Breast epithelium (tissue), 4 donors: ENCODE results near the gene POLR2E. TPM values are rescaled to one million over a fixed set of nuclear protein-coding genes. Genes with fewer than 3 reads are reported as not detected.

Source experiments
- DNase-seq, 2 donors: peaks; one replicate each; pipeline ENCODE4 v3.0.0-alpha.2; 2019; ENCODE audit warnings: low spot score in 2 of 2
- H3K27ac ChIP-seq, 2 donors: fragments of 200-600 bp; sonication (generic) in 1 of 2; one replicate each; pipeline ENCODE4 v1.5.1; 2016 to 2019; ENCODE audit warnings: mild to moderate bottlenecking in 1 of 2
- H3K27me3 ChIP-seq, 2 donors: fragments of 200-600 bp; sonication (generic) in 1 of 2; one replicate each; pipeline versions ENCODE4 v1.5.1 to v1.6.0; 2017 to 2019; ENCODE audit warnings: control low read depth in 1 of 2, mild to moderate bottlenecking in 1 of 2
- H3K36me3 ChIP-seq: fragments of 200-600 bp; one replicate; pipeline ENCODE4 v1.5.1; 2019
- H3K4me1 ChIP-seq, 2 donors: fragments of 200-600 bp; sonication (generic); one replicate each; pipeline ENCODE4 v1.5.1; 2016 to 2019; ENCODE audit warnings: control low read depth in 1 of 2
- H3K4me3 ChIP-seq, 3 donors: fragments of 200-600 bp; sonication (generic); 1 replicate in 2 of 3; 2 replicates in 1 of 3; pipeline ENCODE4 v1.5.1; 2016 to 2019; ENCODE audit warnings: mild to moderate bottlenecking in 3 of 3, moderate library complexity in 2 of 3
- H3K9me3 ChIP-seq, 2 donors: fragments of 200-600 bp; sonication (generic) in 1 of 2; one replicate each; pipeline ENCODE4 v1.5.1; 2016 to 2019; ENCODE audit warnings: control low read depth in 1 of 2
- POLR2A ChIP-seq: fragments of 450-650 bp; IDR thresholded peaks from one replicate; pipeline ENCODE4 v1.6.1; 2016; ENCODE audit warnings: antibody characterized with exemption, mild to moderate bottlenecking, moderate library complexity
- POLR2AphosphoS5 ChIP-seq, 3 donors: sonication (generic); formaldehyde crosslinking; IDR thresholded peaks; one replicate each; pipeline ENCODE4 v1.6.1; 2017; ENCODE audit warnings: antibody characterized with exemption in 3 of 3
- intact Hi-C: fragments of 100-400 bp; cut with DNase I; formaldehyde crosslinking; loops from one replicate; pipeline ENCODE4 v1.15.1; 2023; ENCODE audit warnings: low total_unique reads
- total RNA-seq, 3 donors: library from RNA; depleted of rRNA; stranded (reverse); fragments of >200 nt; gene quantifications; one replicate each; pipeline ENCODE4 v1.1.0, GENCODE V29; 2016
- TF ChIP-seq, protein P1 (sequence below), 3 donors: fragments of 450-650 bp; IDR thresholded peaks; one replicate each; pipeline ENCODE4 v1.5.1; 2016 to 2017; ENCODE audit warnings: antibody characterized with exemption in 3 of 3, mild to moderate bottlenecking in 3 of 3, moderate library complexity in 3 of 3

Gene POLR2E
- total RNA-seq, 3 donors from 2014 or later = 65.9 to 175 (median 89.1) TPM

DNA sequence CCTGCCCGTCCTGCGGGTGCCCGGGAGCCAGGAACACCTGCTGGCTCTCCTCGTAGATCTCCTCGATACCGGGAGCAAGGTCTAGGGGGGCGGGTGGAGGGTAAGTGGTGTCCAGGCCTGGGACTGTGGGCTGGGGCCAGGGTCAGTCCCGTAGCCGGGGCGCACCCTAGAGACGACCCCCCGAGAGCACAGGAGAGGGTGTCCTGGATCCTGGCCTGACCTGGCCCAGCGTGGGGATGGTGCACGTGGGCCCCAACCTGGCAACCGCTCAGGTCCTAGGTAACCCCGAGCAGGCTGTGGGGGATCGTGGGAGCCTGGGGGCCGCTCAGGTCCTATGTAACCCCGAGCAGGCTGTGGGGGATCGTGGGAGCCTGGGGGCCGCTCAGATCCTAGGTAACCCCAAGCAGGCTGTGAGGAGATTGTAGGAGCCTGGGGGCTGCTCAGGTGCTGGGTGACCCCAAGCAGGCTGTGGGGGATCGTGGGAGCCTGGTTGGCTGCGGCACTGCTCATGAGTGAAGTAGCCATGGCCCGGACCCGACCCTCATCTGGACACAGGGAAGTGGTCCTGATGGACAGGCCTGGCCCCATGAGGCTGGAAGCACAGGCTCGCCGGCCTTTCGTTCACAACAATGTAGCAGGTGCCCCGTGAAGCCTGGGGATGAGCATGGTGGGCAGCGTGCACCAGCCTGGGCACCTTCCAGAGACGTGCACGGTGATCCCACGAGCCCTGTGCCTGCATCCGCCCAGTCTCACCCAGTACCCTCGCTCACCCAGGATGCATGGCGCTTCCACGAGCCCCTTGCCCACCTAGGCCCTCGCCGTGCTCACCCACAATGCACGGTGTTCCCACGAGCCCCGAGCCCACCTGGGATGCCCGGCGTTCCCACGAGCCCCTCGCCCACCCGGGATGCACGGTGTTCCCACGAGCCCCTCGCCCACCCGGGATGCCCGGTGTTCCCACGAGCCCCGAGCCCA, 14.8 kb upstream of the POLR2E start:
- no peak overlapping the region for H3K4me3 ChIP-seq
- intact Hi-C loops = no loop called here
- no peak for DNase-seq
- TF ChIP-seq, protein P1, sequence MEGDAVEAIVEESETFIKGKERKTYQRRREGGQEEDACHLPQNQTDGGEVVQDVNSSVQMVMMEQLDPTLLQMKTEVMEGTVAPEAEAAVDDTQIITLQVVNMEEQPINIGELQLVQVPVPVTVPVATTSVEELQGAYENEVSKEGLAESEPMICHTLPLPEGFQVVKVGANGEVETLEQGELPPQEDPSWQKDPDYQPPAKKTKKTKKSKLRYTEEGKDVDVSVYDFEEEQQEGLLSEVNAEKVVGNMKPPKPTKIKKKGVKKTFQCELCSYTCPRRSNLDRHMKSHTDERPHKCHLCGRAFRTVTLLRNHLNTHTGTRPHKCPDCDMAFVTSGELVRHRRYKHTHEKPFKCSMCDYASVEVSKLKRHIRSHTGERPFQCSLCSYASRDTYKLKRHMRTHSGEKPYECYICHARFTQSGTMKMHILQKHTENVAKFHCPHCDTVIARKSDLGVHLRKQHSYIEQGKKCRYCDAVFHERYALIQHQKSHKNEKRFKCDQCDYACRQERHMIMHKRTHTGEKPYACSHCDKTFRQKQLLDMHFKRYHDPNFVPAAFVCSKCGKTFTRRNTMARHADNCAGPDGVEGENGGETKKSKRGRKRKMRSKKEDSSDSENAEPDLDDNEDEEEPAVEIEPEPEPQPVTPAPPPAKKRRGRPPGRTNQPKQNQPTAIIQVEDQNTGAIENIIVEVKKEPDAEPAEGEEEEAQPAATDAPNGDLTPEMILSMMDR (IDR thresholded peaks at IDR 0.05) = no peak
- TF ChIP-seq POLR2A (no peak), POLR2AphosphoS5 (IDR thresholded peaks at IDR 0.05) (no peak)
- H3K27me3 ChIP-seq = no peaks in the 10 kb centered on the region
- H3K36me3 ChIP-seq = peaks cover 12% of the 10 kb centered on the region
- H3K9me3 ChIP-seq = no peaks in the 10 kb centered on the region
- peak overlapping the region in 1 of 2 donors; percentile 92 for H3K27ac ChIP-seq
- peaks cover 21 to 28% of the 10 kb centered on the region in 2 donors for H3K4me1 ChIP-seq

DNA sequence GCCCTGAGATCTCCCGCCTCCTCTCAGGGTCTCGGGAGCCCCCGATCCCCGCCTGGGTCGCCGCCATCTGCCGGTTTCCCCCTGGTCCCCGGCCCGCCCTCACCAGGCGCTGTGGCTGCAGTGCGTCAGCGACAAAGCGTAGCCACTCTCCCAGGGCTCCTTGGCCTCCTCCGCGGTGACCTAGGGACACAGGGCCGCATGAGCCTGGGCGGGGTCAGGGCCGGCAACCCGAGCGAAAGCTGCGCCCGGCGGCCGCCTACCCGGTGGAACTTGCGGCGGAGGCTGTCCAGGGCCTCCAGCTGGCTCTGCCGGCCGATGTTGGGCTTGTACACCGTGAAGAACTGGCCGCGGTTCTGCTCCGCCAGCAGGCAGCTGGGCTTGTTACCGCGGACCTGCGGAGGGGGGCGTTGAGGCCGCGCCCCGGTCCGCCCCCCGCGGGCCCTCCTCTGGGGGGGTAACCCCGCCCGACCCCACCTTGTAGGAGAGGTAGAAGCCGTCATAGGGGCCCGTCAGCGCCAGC, 13.9 kb upstream of the POLR2E start:
- no peaks in the 10 kb centered on the region for H3K9me3 ChIP-seq
- peaks cover 12% of the 10 kb centered on the region for H3K36me3 ChIP-seq
- intact Hi-C loops = no loop called here
- H3K27ac ChIP-seq = peak overlapping the region in 1 of 2 donors; percentile 55
- DNase-seq = no peak
- TF ChIP-seq POLR2AphosphoS5 (IDR thresholded peaks at IDR 0.05) (no peak), POLR2A (no peak)
- TF ChIP-seq, protein P1 (IDR thresholded peaks at IDR 0.05) = no peak
- peaks cover 21 to 28% of the 10 kb centered on the region in 2 donors for H3K4me1 ChIP-seq
- H3K4me3 ChIP-seq = no peak overlapping the region
- no peaks in the 10 kb centered on the region for H3K27me3 ChIP-seq

DNA sequence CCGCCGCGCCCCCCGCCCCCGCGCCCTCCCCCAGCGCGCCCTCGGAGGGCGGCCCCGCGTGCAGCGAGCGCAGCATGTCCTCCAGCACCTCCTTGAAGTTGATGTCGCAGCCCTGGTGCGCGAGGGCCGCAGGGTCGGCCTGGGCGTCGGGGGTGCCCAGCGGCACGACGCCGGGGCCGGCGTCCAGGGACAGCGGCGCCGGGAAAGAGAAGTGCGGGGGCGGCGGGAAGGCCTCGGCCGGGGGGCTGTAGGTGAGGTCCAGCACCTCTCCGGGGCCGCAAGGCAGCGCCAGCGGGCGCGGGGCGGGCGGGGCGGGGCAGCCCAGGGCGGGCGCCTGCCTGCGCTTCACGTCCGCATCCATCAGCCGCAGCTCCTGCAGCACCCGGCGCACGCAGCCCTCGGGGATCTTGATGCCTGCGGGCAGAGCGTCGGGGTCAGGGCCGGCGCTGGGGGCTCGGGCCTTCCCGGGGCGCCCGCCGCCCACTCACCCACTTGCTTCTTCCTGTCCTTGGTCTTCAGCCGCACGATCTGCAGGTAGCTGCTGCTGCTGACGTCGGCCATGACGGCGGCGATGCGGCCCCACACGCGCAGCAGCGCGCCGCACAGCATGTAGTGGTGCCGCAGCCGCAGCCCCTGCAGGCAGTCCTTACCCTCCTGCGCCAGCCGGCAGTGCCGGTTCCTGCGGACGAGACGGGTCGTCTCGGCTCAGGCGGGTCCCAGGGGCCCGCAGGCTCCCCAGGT, 13.3 kb upstream of the POLR2E start:
- Histone ChIP-seq H3K36me3 (peaks cover 12% of the 10 kb centered on the region), H3K4me1 (peaks cover 15 to 22% of the 10 kb centered on the region in 2 donors)
- intact Hi-C loops = no loop called here

DNA sequence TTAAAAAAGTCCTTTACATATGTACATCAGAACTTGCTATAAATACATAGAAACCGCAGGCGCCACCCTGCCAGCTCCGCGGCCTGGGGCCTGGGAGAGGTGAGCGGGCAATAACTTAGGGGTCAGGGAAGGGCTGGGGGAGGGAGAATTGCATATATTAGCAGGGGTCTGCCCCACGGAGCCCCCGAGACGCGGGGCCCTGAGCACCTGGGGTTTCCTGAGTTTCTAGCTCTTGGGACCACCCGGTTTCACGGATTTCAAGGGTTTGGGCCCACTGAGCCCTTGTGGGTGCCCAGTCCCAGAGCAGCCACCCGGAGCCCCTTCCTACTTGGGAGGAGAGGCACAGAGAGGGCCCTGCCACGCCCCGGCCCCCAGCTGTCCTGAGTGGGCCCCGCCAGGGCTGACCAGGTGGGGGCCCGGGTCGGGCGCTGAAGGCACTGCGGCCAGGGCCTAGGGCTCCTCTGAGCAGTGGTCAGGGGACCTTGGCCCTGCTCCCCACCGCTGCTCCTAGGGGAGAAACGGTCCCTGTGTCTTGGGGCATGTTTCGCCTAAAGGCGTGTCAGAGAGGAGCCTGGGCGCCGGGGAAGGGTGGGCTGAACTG, 12.6 kb upstream of the POLR2E start:
- H3K27me3 ChIP-seq = no peaks in the 10 kb centered on the region
- no peaks in the 10 kb centered on the region for H3K9me3 ChIP-seq
- intact Hi-C loops = no loop called here
- H3K4me3 ChIP-seq = no peak overlapping the region
- TF ChIP-seq POLR2AphosphoS5 (IDR thresholded peaks at IDR 0.05) = no peak
- TF ChIP-seq, protein P1 (IDR thresholded peaks at IDR 0.05) = no peak
- no peak for TF ChIP-seq POLR2A
- H3K27ac ChIP-seq = peak overlapping the region; percentile 55 to 97
- DNase-seq = no peak
- H3K36me3 ChIP-seq = peaks cover 12% of the 10 kb centered on the region
- peaks cover 16 to 22% of the 10 kb centered on the region in 2 donors for H3K4me1 ChIP-seq

More for the DNA sequence above, 13.3 kb upstream of the POLR2E start:
- H3K4me3 ChIP-seq = no peak overlapping the region
- H3K27ac ChIP-seq = peak overlapping the region in 1 of 2 donors; percentile 97
- TF ChIP-seq, protein P1 (IDR thresholded peaks at IDR 0.05) = no peak
- TF ChIP-seq POLR2A = no peak
- no peak for TF ChIP-seq POLR2AphosphoS5 (IDR thresholded peaks at IDR 0.05)
- H3K27me3 ChIP-seq = no peaks in the 10 kb centered on the region
- no peak for DNase-seq
- no peaks in the 10 kb centered on the region for H3K9me3 ChIP-seq
